Endothelial cell of umbilical vein (primary cell): ENCODE results near the gene IGFBP2. TPM values are rescaled to one million over a fixed set of nuclear protein-coding genes. Genes with fewer than 3 reads are reported as not detected.

ENCODE experiments used
- BruUV-seq: library from RNA; stranded (reverse); fragments of 400-500 nt; replicated peaks from 2 replicates; lab custom pipeline; 2021; lab: Mats Ljungman, UMichigan
- CTCF ChIA-PET: fragments of 300-600, 350-600 bp; sonication (Branson Sonifier 250); formaldehyde crosslinking; loops from one replicate; lab custom pipeline; 2021; ENCODE audit warnings: antibody characterized with exemption, inconsistent platforms; lab: Charles Lee
- POLR2A ChIA-PET: fragments of 300-600, 350-600 bp; sonication (Branson Sonifier 250); formaldehyde crosslinking; loops from one replicate; lab custom pipeline; 2021; ENCODE audit warnings: antibody characterized with exemption, inconsistent platforms; lab: Charles Lee
- DNase-seq: peaks from one replicate; pipeline ENCODE4 v3.0.0-alpha.2; 2011; ENCODE audit warnings: low read depth, low spot score
- FAIRE-seq: peaks from 2 replicates; lab custom pipeline; 2011; peaks lifted over from hg19 to GRCh38; lab: Jason Lieb, UNC
- H2AFZ ChIP-seq: 2 replicates; pipeline ENCODE4 v1.6.0; 2012; ENCODE audit warnings: low read depth, low read length, control low read depth, inconsistent platforms
- H3K27ac ChIP-seq: 2 replicates; pipeline ENCODE4 v1.5.1; 2011; ENCODE audit warnings: low read depth, mild to moderate bottlenecking, control low read depth, low read length, moderate library complexity; ENCODE audit not compliant: insufficient read depth
- H3K27me3 ChIP-seq, 2 experiments: 2 replicates each; pipeline versions ENCODE4 v1.6.0 to v1.6.1; 2011; ENCODE audit warnings: low read length in 2 of 2, mixed read lengths in 1 of 2; ENCODE audit not compliant: control insufficient read depth in 2 of 2, insufficient read depth in 2 of 2
- H3K36me3 ChIP-seq, 2 experiments: 2 replicates in 1 of 2; 3 replicates in 1 of 2; pipeline ENCODE4 v1.5.1; 2011; ENCODE audit warnings: low read length in 2 of 2, mild to moderate bottlenecking in 1 of 2, moderate library complexity in 1 of 2; ENCODE audit not compliant: control insufficient read depth in 2 of 2, insufficient read depth in 2 of 2; ENCODE audit errors: extremely low read depth in 1 of 2
- H3K4me1 ChIP-seq: 3 replicates; pipeline ENCODE4 v1.5.1; 2011; ENCODE audit warnings: mild to moderate bottlenecking, low read length; ENCODE audit not compliant: control insufficient read depth, insufficient read depth; ENCODE audit errors: extremely low read depth
- H3K4me2 ChIP-seq: 2 replicates; pipeline ENCODE4 v1.6.1; 2011; ENCODE audit warnings: low read length, control low read depth, mixed read lengths; ENCODE audit not compliant: insufficient read depth
- H3K4me3 ChIP-seq, 3 experiments: fragments of 200-600 bp in 1 of 3; sonication (generic), shearing (Covaris generic) in 1 of 3; replicated peaks in 1 of 3; 2 replicates each; pipeline ENCODE4 v1.5.1; 2011 to 2016; ENCODE audit warnings: control low read depth in 3 of 3, low read length in 3 of 3, mild to moderate bottlenecking in 2 of 3, inconsistent platforms in 1 of 3, low read depth in 1 of 3, moderate library complexity in 1 of 3; ENCODE audit not compliant: insufficient read depth in 1 of 3
- H3K79me2 ChIP-seq: 2 replicates; pipeline ENCODE4 v1.6.0; 2012; ENCODE audit warnings: low read length, inconsistent platforms; ENCODE audit not compliant: control insufficient read depth, insufficient read depth
- H3K9ac ChIP-seq: replicated peaks from 2 replicates; pipeline ENCODE3; 2011; ENCODE audit warnings: low read length, control low read depth; ENCODE audit not compliant: insufficient read depth; ENCODE audit errors: extremely low read depth
- H3K9me1 ChIP-seq: replicated peaks from 3 replicates; pipeline ENCODE4 v1.6.0; 2011; ENCODE audit warnings: mild to moderate bottlenecking, low read length; ENCODE audit not compliant: control insufficient read depth, insufficient read depth; ENCODE audit errors: extremely low read depth
- H3K9me3 ChIP-seq: replicated peaks from 2 replicates; pipeline ENCODE4 v1.5.1; 2012; ENCODE audit warnings: low read length, inconsistent platforms; ENCODE audit not compliant: control insufficient read depth, insufficient read depth
- H4K20me1 ChIP-seq: replicated peaks from 2 replicates; pipeline ENCODE3; 2011; ENCODE audit warnings: mild to moderate bottlenecking, low read length; ENCODE audit not compliant: control insufficient read depth, insufficient read depth; ENCODE audit errors: extremely low read depth
- JUN ChIP-seq: IDR thresholded peaks from 2 replicates; pipeline ENCODE4 v1.6.1; 2011; ENCODE audit warnings: borderline replicate concordance, low read depth; ENCODE audit not compliant: insufficient read length, insufficient read depth
- MAX ChIP-seq: IDR thresholded peaks from 2 replicates; pipeline ENCODE4 v1.6.1; 2011; ENCODE audit not compliant: insufficient read depth, insufficient read length
- POLR2A ChIP-seq: IDR thresholded peaks from 2 replicates; pipeline ENCODE4 v1.6.1; 2012; ENCODE audit warnings: low read depth, mild to moderate bottlenecking, control low read depth, low read length
- dilution Hi-C: fragments of 300-500 bp; cut with MboI; formaldehyde crosslinking; loops from one replicate; pipeline ENCODE4 v1.15.0; 2019; ENCODE audit warnings: low sequenced_read_pairs; ENCODE audit not compliant: extremely low pct_ligation_motif_present
- intact Hi-C: fragments of 100-400 bp; cut with micrococcal nuclease; formaldehyde crosslinking; loops from one replicate; pipeline ENCODE4 v1.10.0; 2022
- polyA plus RNA-seq, 4 experiments: library from polyadenylated mRNA; depleted of rRNA in 3 of 4; stranded (reverse) in 3 of 4; unstranded in 1 of 4; fragments of >200 nt; gene quantifications; 2 replicates each; pipeline versions ENCODE4 v1.2.1 to v1.2.3, GENCODE V29; 2011 to 2012; ENCODE audit warnings: missing spikeins in 1 of 4
- total RNA-seq: library from RNA; stranded (reverse); gene quantifications from 2 replicates; pipeline ENCODE4 v1.2.3, GENCODE V29; 2021

Gene IGFBP2
- total and polyA plus RNA-seq, 2 donors (not counting 3 experiments of a cell fraction or from before 2014, with no cell fraction given): 212 to 261 TPM

DNA sequence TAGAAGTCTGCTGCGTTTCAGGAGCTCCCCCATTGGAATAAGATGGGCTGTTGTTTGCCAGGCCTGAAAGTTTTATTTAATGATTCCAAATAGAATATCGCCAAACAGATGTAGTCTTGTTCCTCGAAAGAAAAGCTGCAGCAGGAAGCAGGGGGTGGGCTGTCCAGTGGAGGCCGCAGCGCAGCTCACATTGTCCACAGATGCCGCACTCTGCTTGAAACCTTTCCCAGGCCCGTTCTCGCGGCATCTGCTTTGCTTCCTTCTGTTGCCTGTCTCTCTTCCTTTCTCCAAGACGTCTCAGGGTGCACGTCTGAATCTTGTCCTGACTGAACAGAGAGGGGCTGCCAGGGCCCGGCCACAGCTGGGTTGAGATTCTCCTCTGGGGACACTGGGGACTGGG is 12.4 kb upstream of the IGFBP2 start:
- H3K4me1 ChIP-seq: no peaks in the 10 kb centered on the region
- dilution Hi-C loops (no loop called here), intact Hi-C loops (no loop called here)
- no peak for TF ChIP-seq POLR2A
- TF ChIP-seq JUN: no peak
- TF ChIP-seq MAX: no peak
- no peaks in the 10 kb centered on the region for H3K9me1 ChIP-seq
- DNase-seq: no peak
- ChIA-PET CTCF (interaction anchor here (2.4 kb wide), 1 partner anchor 101 kb away, joined by 9 read pairs; no protein-coding TSS in a partner anchor), POLR2A (no interaction called here)
- no TSS peak for BruUV-seq
- H3K27ac ChIP-seq: no peak overlapping the region
- no peak for FAIRE-seq
- no peak overlapping the region for H3K9ac ChIP-seq
- H3K36me3 ChIP-seq: no peaks in the 10 kb centered on the region
- no peak overlapping the region for H2AFZ ChIP-seq
- no peaks in the 10 kb centered on the region for H4K20me1 ChIP-seq
- H3K27me3 ChIP-seq: peaks cover 3 to 4% of the 10 kb centered on the region in 2 experiments
- no peak overlapping the region for H3K4me3 ChIP-seq
- H3K79me2 ChIP-seq: no peaks in the 10 kb centered on the region
- no peak overlapping the region for H3K4me2 ChIP-seq
- no peaks in the 10 kb centered on the region for H3K9me3 ChIP-seq

DNA sequence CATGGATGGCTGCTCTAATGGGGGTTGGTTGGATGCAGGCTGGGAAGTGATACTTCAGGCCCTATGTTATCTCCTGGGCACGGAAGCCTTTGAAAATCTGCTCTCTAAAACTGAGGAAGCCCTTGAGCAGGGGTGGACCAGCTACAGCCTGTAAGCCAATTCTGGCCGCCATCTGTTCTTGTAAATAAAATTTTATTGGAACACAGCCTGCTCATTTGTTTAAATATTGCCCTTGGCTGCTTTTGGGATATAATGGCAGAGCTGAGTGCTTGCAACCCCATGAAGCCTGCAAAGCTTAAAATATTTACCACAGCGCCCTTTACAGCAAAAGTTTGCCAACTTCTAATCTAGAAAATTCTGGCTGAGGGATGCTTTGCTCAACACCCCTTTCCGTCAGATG is 11.9 kb upstream of the IGFBP2 start:
- intact Hi-C loops: no loop called here
- ChIA-PET POLR2A (no interaction called here), CTCF (interaction anchor here (2.4 kb wide), 1 partner anchor 102 kb away, joined by 9 read pairs; no protein-coding TSS in a partner anchor)
- H3K4me3 ChIP-seq: no peak overlapping the region
- H3K9me1 ChIP-seq: no peaks in the 10 kb centered on the region
- H3K9me3 ChIP-seq: no peaks in the 10 kb centered on the region
- no peak overlapping the region for H3K27ac ChIP-seq
- no peaks in the 10 kb centered on the region for H3K36me3 ChIP-seq
- no peak overlapping the region for H3K9ac ChIP-seq
- no peak for FAIRE-seq
- no peak overlapping the region for H3K4me2 ChIP-seq
- no peaks in the 10 kb centered on the region for H4K20me1 ChIP-seq
- no peaks in the 10 kb centered on the region for H3K4me1 ChIP-seq
- dilution Hi-C loops: no loop called here
- H3K79me2 ChIP-seq: no peaks in the 10 kb centered on the region
- no TSS peak for BruUV-seq
- no peak for TF ChIP-seq POLR2A
- DNase-seq: no peak
- peaks cover 2 to 3% of the 10 kb centered on the region in 2 experiments for H3K27me3 ChIP-seq
- no peak overlapping the region for H2AFZ ChIP-seq
